NCI-H2227 (cell line): ENCODE data around the gene ABCF3.
A peak's percentile ranks its signal among the peaks of the same experiment; 100 is the strongest.

ENCODE experiments used
- DNase-seq: peaks from one replicate; lab custom pipeline; 2025; ENCODE audit not compliant: unreplicated experiment; lab: John Stamatoyannopoulos, UW

ABCF3 gene

GRCh38 chr3:184230603-184231528 is 44.9 kb downstream of the ABCF3 start:
- peak; percentile 19 for DNase-seq

- DNase-seq, result no peak
These were observed 45.7 kb downstream of the ABCF3 start for GRCh38 chr3:184231671-184232070.

- DNase-seq, result no peak
These were observed 47.3 kb downstream of the ABCF3 start for GRCh38 chr3:184233127-184233843.

- no peak for DNase-seq
These were observed 48.2 kb downstream of the ABCF3 start for GRCh38 chr3:184234224-184234623.

GRCh38 chr3:184234671-184235380 is 48.8 kb downstream of the ABCF3 start:
- no peak for DNase-seq

GRCh38 chr3:184235381-184236032 is 49.5 kb downstream of the ABCF3 start:
- peak; percentile 13 for DNase-seq

GRCh38 chr3:184236033-184236410 is 50.0 kb downstream of the ABCF3 start:
- DNase-seq, result no peak

- no peak for DNase-seq
These were observed 50.6 kb downstream of the ABCF3 start for GRCh38 chr3:184236636-184237035.

DNA sequence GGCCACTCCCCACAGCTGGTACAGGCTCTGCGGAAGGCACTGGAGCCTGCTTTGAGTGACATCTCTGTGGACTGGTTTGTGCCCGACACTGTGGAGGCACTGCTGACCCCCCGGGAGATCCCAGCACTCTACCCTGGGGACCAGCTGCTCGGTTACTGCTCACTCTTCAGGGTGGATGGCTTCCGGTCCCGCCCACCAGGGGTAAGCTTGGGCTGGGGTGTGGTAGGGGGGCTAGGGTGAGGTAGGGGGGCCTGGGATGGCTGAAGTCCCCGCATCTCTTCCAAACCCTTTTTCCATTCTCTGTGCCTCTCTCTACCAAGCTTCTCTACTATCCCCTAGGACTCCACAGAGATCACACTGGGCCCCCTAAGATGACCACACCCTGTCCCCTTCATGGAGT is 51.2 kb downstream of the ABCF3 start:
- DNase-seq, result no peak

GRCh38 chr3:184237807-184238206 is 51.8 kb downstream of the ABCF3 start:
- DNase-seq, result no peak

DNA sequence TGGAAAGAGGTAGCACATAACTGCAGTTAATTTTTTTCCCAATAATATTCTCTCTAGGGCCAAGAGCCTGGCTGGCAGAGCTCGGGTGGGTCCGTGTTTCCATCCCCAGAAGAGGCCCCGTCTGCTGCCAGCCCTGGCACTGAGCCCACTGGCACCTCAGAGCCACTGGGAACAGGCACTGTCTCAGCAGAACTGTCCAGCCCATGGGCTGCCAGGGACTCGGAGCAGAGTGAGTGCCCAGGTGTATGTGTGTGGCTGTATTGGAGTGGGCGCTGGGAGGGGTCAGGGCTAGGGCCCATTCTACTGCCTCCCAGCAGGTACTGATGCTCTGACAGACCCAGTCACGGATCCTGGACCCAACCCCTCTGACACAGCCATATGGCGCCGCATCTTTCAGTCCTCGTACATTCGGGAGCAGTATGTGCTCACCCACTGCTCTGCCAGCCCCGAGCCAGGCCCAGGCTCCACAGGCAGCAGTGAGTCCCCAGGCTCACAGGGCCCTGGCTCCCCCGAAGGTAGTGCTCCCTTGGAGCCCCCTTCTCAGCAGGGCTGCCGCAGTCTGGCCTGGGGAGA is 52.3 kb downstream of the ABCF3 start:
- DNase-seq, result no peak

DNA sequence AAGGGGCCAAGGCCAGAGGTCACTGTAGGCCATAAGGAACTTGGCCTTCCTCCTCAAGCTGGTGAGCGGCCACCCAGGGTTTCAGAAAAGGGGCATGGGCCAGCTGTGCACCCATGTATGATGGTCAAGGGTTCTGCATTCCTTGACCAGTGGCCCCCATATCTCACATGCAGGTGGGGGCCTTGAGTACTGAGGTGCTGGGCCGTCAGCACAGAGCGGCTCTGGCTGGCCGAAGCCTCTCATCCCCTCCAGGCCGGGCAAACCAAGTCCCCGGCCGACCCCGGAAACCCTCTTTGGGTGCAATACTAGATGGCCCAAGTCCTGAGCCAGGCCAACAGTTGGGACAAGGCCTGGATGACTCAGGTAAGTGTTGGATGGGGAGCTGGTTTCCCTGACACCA is 53.2 kb downstream of the ABCF3 start:
- no peak for DNase-seq

DNA sequence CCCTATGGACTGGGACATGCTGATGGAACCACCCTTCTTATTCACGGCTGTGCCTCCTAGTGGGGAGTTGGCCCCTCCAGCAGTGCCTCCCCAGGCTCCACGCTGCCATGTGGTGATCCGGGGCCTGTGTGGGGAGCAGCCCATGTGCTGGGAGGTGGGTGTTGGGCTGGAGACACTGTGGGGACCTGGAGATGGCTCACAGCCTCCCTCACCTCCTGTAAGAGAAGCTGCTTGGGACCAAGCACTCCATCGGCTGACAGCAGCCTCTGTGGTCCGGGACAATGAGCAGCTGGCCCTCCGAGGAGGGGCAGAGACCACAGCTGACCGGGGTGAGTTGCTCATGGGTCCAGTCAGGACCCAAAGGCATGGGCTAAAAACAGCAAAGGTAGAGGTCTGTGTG is 53.7 kb downstream of the ABCF3 start:
- no peak for DNase-seq

GRCh38 chr3:184240384-184241140 is 54.6 kb downstream of the ABCF3 start:
- DNase-seq, result no peak

GRCh38 chr3:184241141-184241446 is 55.1 kb downstream of the ABCF3 start:
- no peak for DNase-seq

DNA sequence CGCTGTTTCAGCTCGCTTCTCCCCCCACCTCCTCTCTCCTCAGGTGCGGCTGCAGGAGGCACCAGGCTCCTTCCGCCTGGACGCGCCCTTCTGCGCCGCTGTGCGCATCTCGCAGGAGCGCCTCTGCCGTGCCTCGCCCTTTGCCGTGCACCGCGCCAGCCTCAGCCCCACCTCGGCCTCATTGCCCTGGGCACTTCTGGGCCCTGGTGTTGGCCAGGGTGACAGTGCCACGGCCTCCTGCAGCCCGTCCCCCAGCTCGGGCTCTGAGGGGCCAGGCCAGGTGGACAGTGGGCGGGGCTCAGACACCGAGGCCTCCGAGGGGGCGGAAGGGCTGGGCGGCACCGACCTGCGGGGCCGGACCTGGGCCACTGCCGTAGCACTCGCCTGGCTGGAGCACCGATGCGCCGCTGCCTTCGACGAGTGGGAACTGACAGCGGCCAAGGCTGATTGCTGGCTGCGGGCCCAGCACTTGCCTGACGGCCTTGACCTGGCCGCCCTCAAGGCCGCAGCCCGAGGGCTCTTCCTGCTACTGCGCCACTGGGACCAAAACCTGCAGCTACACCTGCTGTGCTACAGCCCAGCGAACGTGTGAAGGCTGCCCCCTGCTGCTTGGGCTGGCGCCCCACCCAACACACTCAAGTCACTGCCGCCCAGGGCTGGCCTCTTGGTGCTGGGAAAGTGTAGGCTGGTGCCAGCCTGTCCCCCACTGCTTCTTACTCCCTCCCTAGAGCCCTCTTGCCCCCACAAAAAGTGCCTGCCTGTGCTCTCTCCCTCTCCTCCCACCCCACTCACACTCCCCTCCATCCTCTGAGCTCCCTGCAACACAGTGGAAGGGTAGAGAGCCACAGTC is 55.7 kb downstream of the ABCF3 start:
- DNase-seq, result no peak

GRCh38 chr3:184242297-184242685 is 56.3 kb downstream of the ABCF3 start:
- no peak for DNase-seq
